ENCODE results near the gene NINJ1.

GRCh38 chr9:93114169-93114983, 19.7 kb downstream of the NINJ1 start:
- TF ChIP-seq CTCF (conservative IDR thresholded peaks at IDR 0.05; ENCODE audit: low read depth, low read length) (no peak), EZH2 (IDR thresholded peaks at IDR 0.05; ENCODE audit: low read length, unreplicated experiment) (no peak), EZH2phosphoT487 (IDR thresholded peaks at IDR 0.05; ENCODE audit: borderline replicate concordance, low read length) (no peak)
